GM08714 (cell line): ENCODE measurements around the gene SETD5.
"Not testable (repeated sequence)": the region's sequence is repeated elsewhere in the genome, so short reads cannot be mapped to it uniquely, and the experiment has no call there.

Experiments used
- H3K4me3 ChIP-seq: fragments of 200-500 bp; sonication (Bioruptor generic); 2 replicates; pipeline ENCODE4 v1.5.1; 2014; ENCODE audit warnings: mild to moderate bottlenecking, low read length, inconsistent platforms
- ZNF274 ChIP-seq: IDR thresholded peaks from 2 replicates; pipeline ENCODE4 v1.6.1; 2012; ENCODE audit warnings: mild to moderate bottlenecking, low read depth, low read length

Gene SETD5

DNA sequence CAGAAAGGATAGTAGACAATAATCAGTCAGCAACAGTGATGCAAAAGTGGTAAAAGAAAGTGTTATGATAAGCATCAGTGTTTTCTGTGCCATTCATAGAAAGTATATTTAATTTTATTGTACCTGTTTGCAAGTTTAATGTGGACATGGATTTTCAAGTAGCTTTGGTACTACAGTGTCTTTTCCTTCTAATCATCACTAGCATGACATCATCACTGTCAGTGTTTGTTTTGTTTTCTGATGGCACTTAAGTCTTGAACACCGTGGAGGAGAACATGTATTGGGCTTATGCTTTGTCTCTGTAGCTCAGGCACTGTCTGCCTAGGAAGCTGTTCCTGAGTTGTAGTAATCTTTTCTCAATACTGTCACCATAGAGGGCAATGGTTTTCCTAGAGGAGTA is 41.9 kb downstream of the SETD5 start:
- H3K4me3 ChIP-seq: no peak overlapping the region
- TF ChIP-seq ZNF274: no peak

DNA sequence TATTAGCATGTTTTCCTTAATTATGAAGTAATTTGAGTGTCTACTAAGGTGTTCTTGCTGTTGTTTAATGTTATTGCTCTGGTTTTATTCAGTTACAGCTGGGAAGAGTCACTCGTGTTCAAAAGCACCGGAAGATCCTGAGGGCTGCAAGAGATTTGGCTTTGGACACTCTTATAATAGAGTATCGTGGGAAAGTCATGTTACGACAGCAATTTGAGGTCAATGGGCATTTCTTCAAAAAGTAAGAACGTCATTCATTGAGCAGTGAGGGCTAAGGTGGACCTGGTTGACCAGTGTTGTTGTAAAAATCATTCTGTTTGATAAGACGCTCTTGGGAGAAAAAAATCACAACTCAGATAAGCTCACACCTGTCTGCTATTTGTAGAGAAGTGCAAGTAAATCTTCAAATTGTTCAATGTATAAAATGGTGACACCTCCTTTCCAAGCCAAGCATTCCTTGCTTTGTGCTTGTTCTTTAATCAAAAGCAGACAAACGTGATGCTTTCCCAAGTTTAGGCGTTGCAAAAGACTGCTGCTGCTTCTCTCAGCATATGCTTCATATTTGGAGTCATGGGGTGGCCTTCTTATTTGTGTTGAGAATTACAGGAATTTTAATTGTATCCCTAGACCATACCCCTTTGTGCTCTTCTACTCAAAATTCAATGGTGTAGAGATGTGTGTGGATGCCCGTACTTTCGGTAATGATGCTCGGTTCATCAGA is 44.2 kb downstream of the SETD5 start:
- TF ChIP-seq ZNF274: no peak
- no peak overlapping the region for H3K4me3 ChIP-seq

DNA sequence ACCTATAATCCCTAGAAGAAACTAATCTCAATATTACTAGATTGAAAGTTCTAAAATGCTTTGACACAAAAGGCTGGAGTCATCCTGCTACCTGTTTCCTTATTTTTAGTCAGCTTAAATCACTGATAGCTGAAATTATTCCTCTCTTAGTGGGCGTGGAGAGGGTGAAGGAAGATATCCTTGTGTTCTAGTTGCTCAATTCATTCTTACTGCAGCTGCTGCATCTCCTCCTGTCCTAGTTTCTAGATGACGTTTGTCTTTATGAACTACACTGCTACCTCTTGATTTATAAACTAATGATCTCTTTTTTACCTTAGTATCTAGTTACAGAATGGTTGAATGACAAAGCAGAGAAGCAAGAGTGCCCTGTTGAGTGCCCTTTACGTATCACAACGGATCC is 50.7 kb downstream of the SETD5 start:
- H3K4me3 ChIP-seq: no peak overlapping the region
- TF ChIP-seq ZNF274: no peak

DNA sequence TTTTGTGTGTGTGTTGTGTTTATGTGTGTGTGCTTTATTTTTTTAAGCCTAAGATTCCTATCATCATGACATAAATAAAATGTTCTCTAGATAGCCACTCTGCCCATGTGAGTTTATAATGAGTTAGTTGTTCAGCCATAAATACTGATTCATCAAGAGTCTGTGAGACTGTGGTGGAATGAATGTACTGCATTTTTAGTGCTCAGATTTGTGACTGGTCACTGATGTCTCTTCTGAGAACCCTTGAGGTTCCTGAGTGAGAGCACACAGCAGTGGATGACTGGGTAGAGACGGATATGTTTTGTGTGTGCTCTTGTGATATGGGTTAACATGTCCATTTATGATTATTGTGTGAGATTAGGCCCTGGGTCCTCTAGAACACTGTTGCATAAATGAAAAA is 51.2 kb downstream of the SETD5 start:
- no peak overlapping the region for H3K4me3 ChIP-seq
- no peak for TF ChIP-seq ZNF274

DNA sequence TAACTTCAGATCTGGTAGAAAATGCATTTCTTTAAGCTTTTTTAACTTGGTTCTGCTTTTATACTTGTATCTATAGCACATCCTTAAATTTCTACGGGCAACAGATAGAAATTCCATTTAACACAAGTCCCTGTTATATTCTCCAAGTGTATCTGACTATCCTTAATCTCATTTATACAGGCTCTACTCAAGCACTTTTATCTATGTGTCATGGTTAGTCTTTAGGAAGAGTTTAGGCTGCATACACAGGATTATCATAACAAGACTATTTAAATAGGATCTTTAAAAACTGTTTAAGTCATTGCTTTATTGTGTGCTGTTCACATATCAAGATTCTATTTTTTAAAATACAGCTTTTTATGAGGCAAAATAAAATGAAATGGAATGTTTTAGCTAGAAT is 52.7 kb downstream of the SETD5 start:
- H3K4me3 ChIP-seq: no peak overlapping the region
- TF ChIP-seq ZNF274: no peak

DNA sequence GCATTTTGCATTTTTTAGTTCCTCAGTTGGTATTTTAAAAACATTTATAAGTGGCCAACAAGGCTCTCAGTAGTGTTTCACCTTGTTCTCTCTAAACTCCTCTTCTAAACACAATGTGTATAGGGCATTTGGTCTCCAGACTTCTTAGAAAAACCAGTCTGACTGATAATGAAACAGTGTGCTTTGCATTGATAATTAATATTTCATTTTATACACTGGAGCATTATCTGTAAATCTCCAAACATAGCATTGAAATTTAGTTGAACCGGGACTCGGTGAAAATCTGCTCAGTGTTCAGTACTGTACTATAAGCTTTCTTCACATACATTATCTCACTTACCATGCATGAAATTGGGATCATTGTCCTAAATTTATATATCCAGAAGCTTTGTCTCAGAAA is 53.6 kb downstream of the SETD5 start:
- TF ChIP-seq ZNF274: no peak
- H3K4me3 ChIP-seq: no peak overlapping the region

DNA sequence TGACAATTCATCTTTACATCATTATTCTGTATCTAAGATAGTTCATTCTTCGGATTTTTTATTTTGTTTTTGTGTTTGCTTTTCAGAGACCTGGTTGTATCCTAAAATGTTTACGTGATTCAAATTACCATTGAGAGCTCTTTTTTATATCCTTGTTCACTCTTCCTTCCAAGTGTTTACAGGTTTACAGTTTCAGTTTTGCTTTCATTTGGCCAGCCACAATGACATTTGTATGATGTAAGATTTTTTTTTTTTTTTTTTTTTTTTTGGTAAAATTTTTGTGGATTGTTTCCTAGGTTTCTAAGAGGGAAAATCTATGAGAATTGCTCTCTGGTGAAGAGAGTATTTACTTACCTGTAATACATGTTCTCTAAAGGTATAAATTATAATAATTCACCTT is 55.0 kb downstream of the SETD5 start:
- TF ChIP-seq ZNF274: no peak
- H3K4me3 ChIP-seq: no peak overlapping the region

DNA sequence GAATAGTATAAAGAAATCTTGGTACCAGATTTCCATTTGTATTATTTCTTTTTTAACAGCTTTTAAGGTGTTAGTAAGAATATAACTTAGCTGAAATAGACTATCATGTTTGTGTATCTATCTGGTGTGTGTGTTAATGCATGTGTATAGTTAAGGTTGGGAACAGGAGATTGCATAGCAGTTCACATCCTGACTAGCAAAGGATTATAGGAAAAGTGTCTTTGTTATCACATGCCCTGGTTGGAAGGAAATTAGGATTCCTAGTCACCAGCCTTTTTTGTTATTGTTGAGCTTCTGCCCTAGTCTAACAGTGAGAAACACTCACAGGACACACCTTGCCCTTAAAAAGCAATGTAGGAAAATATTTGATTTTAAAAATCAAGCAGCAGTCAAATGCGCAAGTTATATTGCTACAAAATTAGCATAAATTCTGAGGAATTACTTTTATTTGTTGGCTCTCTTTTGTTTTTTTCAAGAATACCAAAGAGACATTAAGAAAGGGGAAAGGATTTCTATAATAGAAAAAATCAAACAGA is 58.2 kb downstream of the SETD5 start:
- TF ChIP-seq ZNF274: no peak
- H3K4me3 ChIP-seq: no peak overlapping the region

DNA sequence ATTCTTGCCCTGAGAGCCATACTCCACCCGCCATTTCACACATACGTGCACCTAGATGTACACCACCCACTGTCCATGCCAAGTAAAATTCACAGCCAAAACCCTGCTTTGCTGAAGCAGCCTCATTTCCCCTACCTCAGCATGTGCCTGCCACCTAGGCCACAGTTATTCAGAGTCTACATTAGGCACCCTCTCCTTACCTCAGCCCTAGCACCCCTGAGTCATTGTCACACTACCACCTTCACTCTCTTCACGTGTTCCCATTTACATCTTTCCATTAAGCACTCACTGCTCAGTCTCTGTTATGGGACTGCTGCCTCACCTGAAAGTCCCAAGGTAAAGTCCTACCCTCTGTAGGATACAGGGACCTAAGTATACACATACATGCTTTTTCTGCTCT is 70.0 kb downstream of the SETD5 start:
- TF ChIP-seq ZNF274: no peak
- no peak overlapping the region for H3K4me3 ChIP-seq

DNA sequence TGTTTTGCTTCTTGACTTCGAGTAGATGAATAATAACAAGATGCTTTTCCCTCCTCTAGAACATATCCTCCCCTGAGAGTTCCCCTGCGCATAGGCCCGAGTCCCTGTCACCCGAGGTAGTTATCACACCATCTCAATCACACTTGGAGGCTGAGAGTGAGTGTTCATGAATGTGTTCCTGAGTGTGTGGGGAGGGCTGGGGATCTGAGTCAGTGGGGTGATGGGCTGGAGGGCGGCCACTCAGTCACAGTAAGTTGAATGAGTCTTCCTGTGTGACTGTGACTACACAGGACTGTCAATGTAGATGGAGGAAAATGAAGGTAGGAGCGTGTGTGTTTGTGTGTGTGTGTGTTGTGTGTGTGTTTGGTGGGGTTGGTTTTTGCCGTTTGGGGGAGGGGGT is 71.0 kb downstream of the SETD5 start:
- no peak overlapping the region for H3K4me3 ChIP-seq
- TF ChIP-seq ZNF274: no peak

DNA sequence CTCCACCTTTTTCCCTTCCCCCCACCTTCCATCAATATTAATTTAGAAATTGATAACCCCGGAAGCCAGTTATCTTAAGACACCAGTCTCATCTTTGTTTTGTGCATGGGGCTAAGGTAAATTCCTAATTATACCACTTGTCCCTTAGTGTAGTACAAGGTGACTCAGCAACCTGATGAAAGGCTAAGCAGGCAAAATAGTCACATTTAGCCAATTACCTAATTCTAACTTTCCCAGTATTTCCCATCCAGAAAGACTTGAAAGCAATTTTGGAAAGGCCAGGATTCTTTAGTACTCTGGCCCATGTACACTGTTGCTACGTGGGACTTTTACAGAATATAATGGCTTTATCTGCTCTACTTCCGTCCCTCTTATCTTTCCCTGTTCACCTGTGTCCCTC is 72.6 kb downstream of the SETD5 start:
- no peak overlapping the region for H3K4me3 ChIP-seq

DNA sequence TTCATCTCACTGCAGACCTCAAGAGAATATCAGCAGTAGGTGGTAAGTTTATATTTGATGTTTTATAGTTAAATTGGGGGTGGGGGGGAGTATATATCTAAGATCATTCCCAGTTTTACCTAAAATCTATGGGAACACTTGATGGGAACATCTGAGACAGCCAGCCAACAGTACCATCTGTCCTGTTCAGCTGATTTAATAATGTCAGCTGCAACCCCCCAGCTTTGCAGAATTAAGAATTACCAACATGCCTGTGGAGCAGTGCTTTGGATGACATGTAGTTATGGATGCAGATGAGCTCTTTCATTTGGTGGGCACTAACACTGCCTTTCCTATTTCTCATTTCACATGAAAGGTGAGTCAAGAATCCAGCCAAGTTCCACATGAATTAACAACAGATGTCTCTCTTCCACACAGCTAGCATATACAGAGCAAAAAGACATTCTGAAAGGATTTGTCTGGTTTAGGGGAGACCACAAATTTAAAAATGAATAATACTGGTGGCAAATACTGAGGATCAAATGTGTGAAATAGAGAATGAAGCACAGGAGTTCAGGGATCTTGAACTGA is 76.2 kb downstream of the SETD5 start:
- no peak for TF ChIP-seq ZNF274
- no peak overlapping the region for H3K4me3 ChIP-seq

More for the DNA sequence above, 72.6 kb downstream of the SETD5 start:
- no peak for TF ChIP-seq ZNF274

DNA sequence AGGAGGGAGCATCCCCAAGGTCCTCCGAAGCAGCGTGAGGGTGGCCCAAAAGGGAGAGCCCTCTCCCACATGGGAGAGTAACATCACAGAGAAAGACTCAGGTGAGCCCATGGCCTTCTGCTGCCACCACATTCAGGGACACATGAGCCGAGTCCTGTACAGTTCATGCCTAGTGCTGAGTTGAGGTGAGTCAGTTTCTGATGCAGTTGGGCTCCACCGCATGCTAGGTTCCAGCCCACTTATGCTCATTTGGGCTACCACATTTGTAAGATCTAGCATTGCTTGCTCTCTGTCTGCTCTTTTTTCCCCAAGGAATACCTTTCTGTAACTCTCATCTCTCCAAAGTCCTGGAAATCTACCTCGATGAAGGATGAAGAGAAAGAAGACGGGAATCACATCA is 77.1 kb downstream of the SETD5 start:
- TF ChIP-seq ZNF274: no peak
- no peak overlapping the region for H3K4me3 ChIP-seq

DNA sequence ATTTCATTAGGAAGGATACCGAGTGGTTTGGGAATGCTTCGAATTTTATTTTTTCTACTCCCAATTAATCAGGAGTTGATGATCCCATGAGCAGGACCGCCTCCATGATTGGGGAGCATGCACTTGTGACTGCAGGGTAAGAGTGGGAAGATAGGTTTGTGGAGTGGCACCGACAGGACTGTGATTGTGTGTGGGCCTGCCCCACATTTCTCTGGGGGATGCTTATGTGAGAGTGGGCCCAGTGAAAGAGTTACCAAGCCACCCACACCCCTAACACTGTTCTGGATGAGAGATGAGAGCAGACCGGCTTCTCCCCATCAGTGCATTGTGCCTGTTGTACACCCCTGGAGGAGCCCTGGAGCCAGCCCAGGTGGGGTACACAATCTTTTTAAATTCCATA is 79.5 kb downstream of the SETD5 start:
- no peak for TF ChIP-seq ZNF274
- H3K4me3 ChIP-seq: no peak overlapping the region

DNA sequence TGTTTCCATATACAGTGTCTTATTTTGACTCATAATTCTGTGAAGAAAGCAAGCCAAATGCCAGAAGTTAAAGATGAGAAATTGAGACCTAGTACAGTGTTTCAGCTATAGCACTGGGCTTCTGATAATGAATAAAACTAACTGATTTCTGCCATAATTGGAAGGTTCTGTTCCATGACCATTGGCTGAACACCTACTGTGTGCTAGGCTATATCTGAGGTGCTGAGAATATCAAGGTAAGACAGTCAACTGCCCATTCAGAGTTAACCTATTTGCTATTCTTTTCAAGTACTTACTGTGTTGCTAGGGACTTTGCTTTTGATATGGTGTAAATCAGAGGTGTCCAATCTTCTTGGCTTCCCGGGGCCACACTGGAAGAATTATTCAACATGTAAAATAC is 82.8 kb downstream of the SETD5 start:
- H3K4me3 ChIP-seq: no peak overlapping the region
- TF ChIP-seq ZNF274: no peak

DNA sequence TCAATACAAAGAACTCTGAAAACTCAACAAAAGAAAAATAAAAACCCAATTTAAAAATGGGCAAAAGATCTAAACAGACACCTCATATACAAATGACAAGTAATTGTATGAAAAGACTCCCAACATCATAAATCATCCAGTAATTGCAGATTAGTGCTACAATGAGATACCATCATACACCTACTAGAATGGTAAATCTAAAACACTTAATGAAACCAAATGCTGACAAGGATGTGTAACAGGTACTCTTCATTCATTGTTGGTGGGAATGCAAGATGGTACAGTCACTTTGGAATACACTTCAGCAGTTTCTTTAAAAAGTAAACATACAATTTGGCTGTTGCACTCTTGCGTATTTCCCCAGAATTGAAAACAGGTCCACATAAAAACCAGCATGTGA is 87.8 kb downstream of the SETD5 start:
- TF ChIP-seq ZNF274: no peak
- no peak overlapping the region for H3K4me3 ChIP-seq

DNA sequence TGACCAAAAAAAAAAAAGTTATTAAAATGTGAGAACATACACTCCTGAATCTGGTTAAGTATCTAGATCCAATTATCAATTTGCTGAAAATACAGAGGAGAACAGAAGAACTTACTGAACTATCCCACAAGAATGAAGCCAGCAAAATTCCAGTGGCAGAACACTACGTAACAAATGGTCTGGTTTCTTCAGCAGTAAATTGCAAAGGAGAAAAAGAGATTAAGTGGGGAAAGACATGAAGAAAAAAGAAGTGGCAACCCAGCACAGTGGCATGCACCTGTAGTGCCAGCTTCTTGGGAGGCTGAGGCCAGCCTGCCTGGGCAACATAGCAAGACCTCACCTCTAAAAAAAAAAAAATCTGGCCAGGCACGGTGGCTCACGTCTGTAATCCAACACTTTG is 94.1 kb downstream of the SETD5 start:
- no peak for TF ChIP-seq ZNF274
- H3K4me3 ChIP-seq: no peak overlapping the region

DNA sequence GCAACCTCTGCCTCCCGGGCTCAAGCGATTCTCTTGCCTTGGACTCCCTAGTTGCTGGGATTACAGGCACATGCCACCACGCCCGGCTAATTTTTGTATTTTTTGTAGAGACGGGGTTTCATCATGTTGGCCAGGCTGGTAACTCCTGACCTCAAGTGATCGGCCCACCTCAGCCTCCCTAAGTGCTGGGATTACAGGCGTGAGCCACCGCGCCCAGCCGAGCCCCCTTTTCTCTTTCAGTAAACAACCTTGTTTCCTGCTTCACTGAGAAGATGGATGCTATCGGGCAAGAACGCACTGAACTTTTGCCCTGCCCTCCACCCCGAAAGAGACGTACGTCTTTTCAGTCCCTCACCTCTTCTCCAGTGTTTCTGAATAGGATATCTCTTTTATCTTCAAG is 96.6 kb downstream of the SETD5 start:
- not testable (repeated sequence) for H3K4me3 ChIP-seq
